Gastroesophageal sphincter (tissue), 3 donors: ENCODE measurements around the gene PDZD8.

Experiments
- CTCF ChIP-seq, 4 experiments: fragments of 200-600 bp in 2 of 4; fragments of 450-650 bp in 2 of 4; sonication (generic) in 1 of 4; IDR thresholded peaks; one replicate each; pipeline ENCODE4 v1.5.1; 2017 to 2019; ENCODE audit warnings: antibody characterized with exemption in 4 of 4, mild to moderate bottlenecking in 2 of 4, moderate library complexity in 2 of 4
- EP300 ChIP-seq: sonication (generic); formaldehyde crosslinking; IDR thresholded peaks from one replicate; pipeline ENCODE4 v1.6.1; 2017; ENCODE audit warnings: antibody characterized with exemption, mild to moderate bottlenecking
- POLR2A ChIP-seq, 2 donors: fragments of 450-650 bp; IDR thresholded peaks; one replicate each; pipeline ENCODE4 v1.6.1; 2017; ENCODE audit warnings: antibody characterized with exemption in 2 of 2, mild to moderate bottlenecking in 2 of 2, moderate library complexity in 1 of 2
- POLR2AphosphoS5 ChIP-seq: sonication (generic); formaldehyde crosslinking; IDR thresholded peaks from one replicate; pipeline ENCODE4 v1.6.1; 2017; ENCODE audit warnings: antibody characterized with exemption

- TF ChIP-seq CTCF (IDR thresholded peaks at IDR 0.05) = no peak
- no peak for TF ChIP-seq EP300
- no peak for TF ChIP-seq POLR2A (IDR thresholded peaks at IDR 0.05)
- no peak for TF ChIP-seq POLR2AphosphoS5
These were observed 23.2 kb downstream of the PDZD8 start for GRCh38 chr10:117351996-117352395.
